Measurements from ENCODE around the gene TNIP1.

- TF ChIP-seq, protein P1, sequence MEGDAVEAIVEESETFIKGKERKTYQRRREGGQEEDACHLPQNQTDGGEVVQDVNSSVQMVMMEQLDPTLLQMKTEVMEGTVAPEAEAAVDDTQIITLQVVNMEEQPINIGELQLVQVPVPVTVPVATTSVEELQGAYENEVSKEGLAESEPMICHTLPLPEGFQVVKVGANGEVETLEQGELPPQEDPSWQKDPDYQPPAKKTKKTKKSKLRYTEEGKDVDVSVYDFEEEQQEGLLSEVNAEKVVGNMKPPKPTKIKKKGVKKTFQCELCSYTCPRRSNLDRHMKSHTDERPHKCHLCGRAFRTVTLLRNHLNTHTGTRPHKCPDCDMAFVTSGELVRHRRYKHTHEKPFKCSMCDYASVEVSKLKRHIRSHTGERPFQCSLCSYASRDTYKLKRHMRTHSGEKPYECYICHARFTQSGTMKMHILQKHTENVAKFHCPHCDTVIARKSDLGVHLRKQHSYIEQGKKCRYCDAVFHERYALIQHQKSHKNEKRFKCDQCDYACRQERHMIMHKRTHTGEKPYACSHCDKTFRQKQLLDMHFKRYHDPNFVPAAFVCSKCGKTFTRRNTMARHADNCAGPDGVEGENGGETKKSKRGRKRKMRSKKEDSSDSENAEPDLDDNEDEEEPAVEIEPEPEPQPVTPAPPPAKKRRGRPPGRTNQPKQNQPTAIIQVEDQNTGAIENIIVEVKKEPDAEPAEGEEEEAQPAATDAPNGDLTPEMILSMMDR (IDR thresholded peaks at IDR 0.05; ENCODE audit: borderline replicate concordance, extremely low read depth, low read length, poor library complexity, severe bottlenecking), result no peak
- TF ChIP-seq EZH2 (IDR thresholded peaks at IDR 0.05; ENCODE audit: borderline replicate concordance, low read depth, low read length, severe bottlenecking), result no peak
Observed at GRCh38 chr5:151086192-151086869, 5.5 kb upstream of the TNIP1 start.

Measured in DND-41 (cell line).